ENCODE results near the gene ADAMTS6. TPM values are rescaled to one million over a fixed set of nuclear protein-coding genes. Genes with fewer than 3 reads are reported as not detected.

ADAMTS6 gene
- total and polyA plus RNA-seq, 2 of the 13 experiments (the other 11 are each of a cell fraction or from before 2014, with no cell fraction given): 3.1 to 8.2 TPM

DNA sequence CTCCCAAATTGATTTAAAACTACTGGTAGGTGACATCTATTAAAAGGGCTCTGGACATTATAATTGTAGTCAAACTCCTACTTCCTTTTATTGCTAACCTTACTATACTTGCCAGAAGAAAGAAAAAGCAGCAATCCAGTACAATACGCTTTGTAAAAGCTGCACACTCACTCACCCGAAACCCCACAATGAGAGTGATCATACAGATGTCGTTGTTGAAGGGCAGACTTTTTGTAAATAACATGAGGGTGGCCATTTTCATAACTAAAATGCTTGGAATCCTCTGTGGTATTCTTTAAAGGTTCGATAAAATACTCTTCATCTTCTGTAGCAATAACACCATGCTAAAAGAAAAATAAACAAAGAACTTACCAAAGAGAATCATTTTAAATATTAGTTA is 21.7 kb downstream of the ADAMTS6 start:
- POLR2A ChIA-PET: no interaction called here
- TF ChIP-seq ELF3 (CRISPR knock-in tag; IDR thresholded peaks at IDR 0.05) (no peak), KDM5B (CRISPR knock-in tag; IDR thresholded peaks at IDR 0.05; ENCODE audit: borderline replicate concordance) (no peak), THAP11 (CRISPR knock-in tag; IDR thresholded peaks at IDR 0.05) (no peak), ZNF670 (CRISPR knock-in tag; IDR thresholded peaks at IDR 0.05; ENCODE audit: borderline replicate concordance) (no peak), GABPB1 (CRISPR knock-in tag; IDR thresholded peaks at IDR 0.05) (no peak), ZNF383 (CRISPR knock-in tag; IDR thresholded peaks at IDR 0.05; ENCODE audit: borderline replicate concordance) (no peak), GATAD1 (CRISPR knock-in tag; IDR thresholded peaks at IDR 0.05) (no peak), ZNF350 (CRISPR knock-in tag; IDR thresholded peaks at IDR 0.05; ENCODE audit: borderline replicate concordance, low read depth) (no peak), PHF5A (CRISPR knock-in tag; IDR thresholded peaks at IDR 0.05; ENCODE audit: low read depth, unreplicated experiment) (no peak)
- TF ChIP-seq, protein P1, sequence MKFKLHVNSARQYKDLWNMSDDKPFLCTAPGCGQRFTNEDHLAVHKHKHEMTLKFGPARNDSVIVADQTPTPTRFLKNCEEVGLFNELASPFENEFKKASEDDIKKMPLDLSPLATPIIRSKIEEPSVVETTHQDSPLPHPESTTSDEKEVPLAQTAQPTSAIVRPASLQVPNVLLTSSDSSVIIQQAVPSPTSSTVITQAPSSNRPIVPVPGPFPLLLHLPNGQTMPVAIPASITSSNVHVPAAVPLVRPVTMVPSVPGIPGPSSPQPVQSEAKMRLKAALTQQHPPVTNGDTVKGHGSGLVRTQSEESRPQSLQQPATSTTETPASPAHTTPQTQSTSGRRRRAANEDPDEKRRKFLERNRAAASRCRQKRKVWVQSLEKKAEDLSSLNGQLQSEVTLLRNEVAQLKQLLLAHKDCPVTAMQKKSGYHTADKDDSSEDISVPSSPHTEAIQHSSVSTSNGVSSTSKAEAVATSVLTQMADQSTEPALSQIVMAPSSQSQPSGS (CRISPR knock-in tag; IDR thresholded peaks at IDR 0.05): no peak
- TF ChIP-seq, protein P2, sequence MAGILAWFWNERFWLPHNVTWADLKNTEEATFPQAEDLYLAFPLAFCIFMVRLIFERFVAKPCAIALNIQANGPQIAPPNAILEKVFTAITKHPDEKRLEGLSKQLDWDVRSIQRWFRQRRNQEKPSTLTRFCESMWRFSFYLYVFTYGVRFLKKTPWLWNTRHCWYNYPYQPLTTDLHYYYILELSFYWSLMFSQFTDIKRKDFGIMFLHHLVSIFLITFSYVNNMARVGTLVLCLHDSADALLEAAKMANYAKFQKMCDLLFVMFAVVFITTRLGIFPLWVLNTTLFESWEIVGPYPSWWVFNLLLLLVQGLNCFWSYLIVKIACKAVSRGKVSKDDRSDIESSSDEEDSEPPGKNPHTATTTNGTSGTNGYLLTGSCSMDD (CRISPR knock-in tag; IDR thresholded peaks at IDR 0.05): no peak
- TF ChIP-seq, protein P3, sequence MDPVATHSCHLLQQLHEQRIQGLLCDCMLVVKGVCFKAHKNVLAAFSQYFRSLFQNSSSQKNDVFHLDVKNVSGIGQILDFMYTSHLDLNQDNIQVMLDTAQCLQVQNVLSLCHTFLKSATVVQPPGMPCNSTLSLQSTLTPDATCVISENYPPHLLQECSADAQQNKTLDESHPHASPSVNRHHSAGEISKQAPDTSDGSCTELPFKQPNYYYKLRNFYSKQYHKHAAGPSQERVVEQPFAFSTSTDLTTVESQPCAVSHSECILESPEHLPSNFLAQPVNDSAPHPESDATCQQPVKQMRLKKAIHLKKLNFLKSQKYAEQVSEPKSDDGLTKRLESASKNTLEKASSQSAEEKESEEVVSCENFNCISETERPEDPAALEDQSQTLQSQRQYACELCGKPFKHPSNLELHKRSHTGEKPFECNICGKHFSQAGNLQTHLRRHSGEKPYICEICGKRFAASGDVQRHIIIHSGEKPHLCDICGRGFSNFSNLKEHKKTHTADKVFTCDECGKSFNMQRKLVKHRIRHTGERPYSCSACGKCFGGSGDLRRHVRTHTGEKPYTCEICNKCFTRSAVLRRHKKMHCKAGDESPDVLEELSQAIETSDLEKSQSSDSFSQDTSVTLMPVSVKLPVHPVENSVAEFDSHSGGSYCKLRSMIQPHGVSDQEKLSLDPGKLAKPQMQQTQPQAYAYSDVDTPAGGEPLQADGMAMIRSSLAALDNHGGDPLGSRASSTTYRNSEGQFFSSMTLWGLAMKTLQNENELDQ (CRISPR knock-in tag; IDR thresholded peaks at IDR 0.05; ENCODE audit: borderline replicate concordance): no peak
- TF ChIP-seq, protein P4, sequence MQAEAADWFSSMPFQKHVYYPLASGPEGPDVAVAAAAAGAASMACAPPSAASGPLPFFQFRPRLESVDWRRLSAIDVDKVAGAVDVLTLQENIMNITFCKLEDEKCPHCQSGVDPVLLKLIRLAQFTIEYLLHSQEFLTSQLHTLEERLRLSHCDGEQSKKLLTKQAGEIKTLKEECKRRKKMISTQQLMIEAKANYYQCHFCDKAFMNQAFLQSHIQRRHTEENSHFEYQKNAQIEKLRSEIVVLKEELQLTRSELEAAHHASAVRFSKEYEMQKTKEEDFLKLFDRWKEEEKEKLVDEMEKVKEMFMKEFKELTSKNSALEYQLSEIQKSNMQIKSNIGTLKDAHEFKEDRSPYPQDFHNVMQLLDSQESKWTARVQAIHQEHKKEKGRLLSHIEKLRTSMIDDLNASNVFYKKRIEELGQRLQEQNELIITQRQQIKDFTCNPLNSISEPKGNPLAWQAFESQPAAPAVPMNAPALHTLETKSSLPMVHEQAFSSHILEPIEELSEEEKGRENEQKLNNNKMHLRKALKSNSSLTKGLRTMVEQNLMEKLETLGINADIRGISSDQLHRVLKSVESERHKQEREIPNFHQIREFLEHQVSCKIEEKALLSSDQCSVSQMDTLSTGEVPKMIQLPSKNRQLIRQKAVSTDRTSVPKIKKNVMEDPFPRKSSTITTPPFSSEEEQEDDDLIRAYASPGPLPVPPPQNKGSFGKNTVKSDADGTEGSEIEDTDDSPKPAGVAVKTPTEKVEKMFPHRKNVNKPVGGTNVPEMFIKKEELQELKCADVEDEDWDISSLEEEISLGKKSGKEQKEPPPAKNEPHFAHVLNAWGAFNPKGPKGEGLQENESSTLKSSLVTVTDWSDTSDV (CRISPR knock-in tag; IDR thresholded peaks at IDR 0.05): no peak
- in situ Hi-C loops (cut with HindIII; ENCODE audit: extremely low pct_ligation_motif_present, low pct_unique_long_range_greater_than_20kb): no loop called here
- 82% methylated on average over 4 of the region's 4 CpGs for WGBS (ENCODE audit: low lambda C conversion rate)
- no peaks in the 10 kb centered on the region for H4K20me1 ChIP-seq (ENCODE audit: insufficient read depth, low read length)
- no TSS peak for BruUV-seq (replicated peaks)
- H3K9ac ChIP-seq (ENCODE audit: insufficient read depth, low read depth, low read length): no peak overlapping the region
- H3K79me2 ChIP-seq (ENCODE audit: insufficient read depth, low read length): no peaks in the 10 kb centered on the region
- H3K4me1 ChIP-seq (ENCODE audit: insufficient read depth, low read length): no peaks in the 10 kb centered on the region
- no peak overlapping the region for H3K27ac ChIP-seq (ENCODE audit: extremely low read length, insufficient read depth, low read length)
- H3K4me3 ChIP-seq (replicated peaks in 1 of 3; ENCODE audit: insufficient read depth in 1 of 3, low read depth in 2 of 3, low read length in 3 of 3): no peak overlapping the region
- H2AFZ ChIP-seq (ENCODE audit: low read length): no peak overlapping the region
- no peaks in the 10 kb centered on the region for H3K9me3 ChIP-seq (ENCODE audit: low read length)
- H3K27me3 ChIP-seq (ENCODE audit: control insufficient read depth in 1 of 2, insufficient read depth in 2 of 2, low read length in 2 of 2): no peaks in the 10 kb centered on the region
- intact Hi-C loops (cut with micrococcal nuclease; ENCODE audit: unreplicated experiment): no loop called here
- no peak for ATAC-seq
- no peak for DNase-seq (ENCODE audit: low spot score)
- no peaks in the 10 kb centered on the region for H3K36me3 ChIP-seq (replicated peaks in 1 of 2; ENCODE audit: control insufficient read depth in 1 of 2, insufficient read depth in 2 of 2, low read length in 2 of 2)
- no peak for FAIRE-seq
- no peak overlapping the region for H3K4me2 ChIP-seq (ENCODE audit: low read depth, low read length)
- CTCF ChIA-PET (ENCODE audit: low intra/inter-chr PET ratio, low total read pairs): no interaction called here
